Measurements from ENCODE around the gene CARD10. TPM values are rescaled to one million over a fixed set of nuclear protein-coding genes. Genes with fewer than 3 reads are reported as not detected.
A peak's percentile ranks its signal among the peaks of the same experiment; 100 is the strongest.

CARD10 gene
- total RNA-seq, 1 experiment from 2014 or later: 30.9 TPM

GRCh38 chr22:37484480-37485394 is 34.5 kb downstream of the CARD10 start:
- Histone ChIP-seq H3K27me3 (no peaks in the 10 kb centered on the region), H3K4me1 (peaks cover 27% of the 10 kb centered on the region), H3K36me3 (no peaks in the 10 kb centered on the region), H3K4me3 (no peak overlapping the region), H3K27ac (no peak overlapping the region), H3K9me3 (replicated peaks) (no peaks in the 10 kb centered on the region)
- DNase-seq: no peak

- Histone ChIP-seq H3K27me3 (no peaks in the 10 kb centered on the region), H3K36me3 (no peaks in the 10 kb centered on the region), H3K4me1 (peaks cover 26% of the 10 kb centered on the region), H3K9me3 (replicated peaks) (no peaks in the 10 kb centered on the region), H3K4me3 (no peak overlapping the region), H3K27ac (no peak overlapping the region)
- no peak for DNase-seq
Observed at GRCh38 chr22:37483050-37483449, 36.2 kb downstream of the CARD10 start.

GRCh38 chr22:37482244-37482643 is 37.0 kb downstream of the CARD10 start:
- H3K4me3 ChIP-seq: no peak overlapping the region
- H3K36me3 ChIP-seq: no peaks in the 10 kb centered on the region
- H3K27ac ChIP-seq: no peak overlapping the region
- H3K4me1 ChIP-seq: peaks cover 23% of the 10 kb centered on the region
- no peaks in the 10 kb centered on the region for H3K9me3 ChIP-seq (replicated peaks)
- no peaks in the 10 kb centered on the region; the same call in 1 of the 2 replicates for H3K27me3 ChIP-seq
- DNase-seq: no peak

GRCh38 chr22:37481347-37481907 is 37.8 kb downstream of the CARD10 start:
- DNase-seq: no peak

GRCh38 chr22:37480387-37481346 is 38.5 kb downstream of the CARD10 start:
- Histone ChIP-seq H3K4me1 (peaks cover 14% of the 10 kb centered on the region), H3K36me3 (no peaks in the 10 kb centered on the region), H3K4me3 (no peak overlapping the region), H3K27ac (no peak overlapping the region), H3K27me3 (peaks cover 5% of the 10 kb centered on the region), H3K9me3 (replicated peaks) (no peaks in the 10 kb centered on the region)
- DNase-seq: no peak

More at GRCh38 chr22:37481347-37481907, 37.8 kb downstream of the CARD10 start:
- Histone ChIP-seq H3K4me3 (no peak overlapping the region), H3K36me3 (no peaks in the 10 kb centered on the region), H3K27ac (no peak overlapping the region), H3K9me3 (replicated peaks) (no peaks in the 10 kb centered on the region), H3K4me1 (peaks cover 18% of the 10 kb centered on the region), H3K27me3 (peaks cover 5% of the 10 kb centered on the region)

- H3K4me3 ChIP-seq: no peak overlapping the region
- H3K36me3 ChIP-seq: no peaks in the 10 kb centered on the region
- no peaks in the 10 kb centered on the region for H3K9me3 ChIP-seq (replicated peaks)
- H3K4me1 ChIP-seq: peaks cover 10% of the 10 kb centered on the region
- peaks cover 5% of the 10 kb centered on the region for H3K27me3 ChIP-seq
- no peak for DNase-seq
- no peak overlapping the region for H3K27ac ChIP-seq
Observed at GRCh38 chr22:37479196-37479595, 40.0 kb downstream of the CARD10 start.

GRCh38 chr22:37476389-37477329 is 42.6 kb downstream of the CARD10 start:
- H3K27ac ChIP-seq: no peak overlapping the region
- peaks cover 5% of the 10 kb centered on the region for H3K27me3 ChIP-seq
- H3K36me3 ChIP-seq: no peaks in the 10 kb centered on the region
- H3K4me3 ChIP-seq: no peak overlapping the region
- no peaks in the 10 kb centered on the region for H3K4me1 ChIP-seq
- H3K9me3 ChIP-seq (replicated peaks): no peaks in the 10 kb centered on the region
- no peak for DNase-seq

GRCh38 chr22:37474447-37475090 is 44.6 kb downstream of the CARD10 start:
- Histone ChIP-seq H3K27me3 (peaks cover 5% of the 10 kb centered on the region), H3K36me3 (no peaks in the 10 kb centered on the region), H3K4me1 (no peaks in the 10 kb centered on the region), H3K9me3 (replicated peaks) (no peaks in the 10 kb centered on the region), H3K4me3 (no peak overlapping the region), H3K27ac (no peak overlapping the region)
- DNase-seq: no peak

- no peaks in the 10 kb centered on the region for H3K9me3 ChIP-seq (replicated peaks)
Observed at GRCh38 chr22:37473437-37473946, 45.7 kb downstream of the CARD10 start.

GRCh38 chr22:37472418-37473006 is 46.7 kb downstream of the CARD10 start:
- Histone ChIP-seq H3K4me1 (no peaks in the 10 kb centered on the region), H3K36me3 (no peaks in the 10 kb centered on the region), H3K4me3 (no peak overlapping the region), H3K27ac (no peak overlapping the region), H3K27me3 (peaks cover 10% of the 10 kb centered on the region), H3K9me3 (replicated peaks) (no peaks in the 10 kb centered on the region)
- DNase-seq: peak; percentile 54 to 67

More at GRCh38 chr22:37473437-37473946, 45.7 kb downstream of the CARD10 start:
- H3K27ac ChIP-seq: no peak overlapping the region
- DNase-seq: no peak
- no peak overlapping the region for H3K4me3 ChIP-seq
- no peaks in the 10 kb centered on the region for H3K4me1 ChIP-seq
- no peaks in the 10 kb centered on the region for H3K36me3 ChIP-seq
- H3K27me3 ChIP-seq: peaks cover 10% of the 10 kb centered on the region

- no peaks in the 10 kb centered on the region for H3K36me3 ChIP-seq
- no peak overlapping the region for H3K4me3 ChIP-seq
- no peak overlapping the region for H3K27ac ChIP-seq
- no peak for DNase-seq
- no peaks in the 10 kb centered on the region for H3K4me1 ChIP-seq
- no peaks in the 10 kb centered on the region for H3K9me3 ChIP-seq (replicated peaks)
- H3K27me3 ChIP-seq: peaks cover 7% of the 10 kb centered on the region
Observed at GRCh38 chr22:37471727-37472417, 47.3 kb downstream of the CARD10 start.

- Histone ChIP-seq H3K4me1 (peaks cover 6% of the 10 kb centered on the region), H3K9me3 (replicated peaks) (no peaks in the 10 kb centered on the region), H3K27ac (no peak overlapping the region), H3K36me3 (no peaks in the 10 kb centered on the region), H3K4me3 (no peak overlapping the region), H3K27me3 (0 out of 2 replicates have a peak, but pooled peaks cover 6% of the 10 kb centered on the region)
- DNase-seq: no peak
Observed at GRCh38 chr22:37470087-37470445, 49.1 kb downstream of the CARD10 start.

Measured in SJCRH30 (cell line).